A549 (cell line): ENCODE measurements around the gene RELN. TPM values are rescaled to one million over a fixed set of nuclear protein-coding genes. Genes with fewer than 3 reads are reported as not detected.

Experiments used
- ATAC-seq, 2 experiments: fragments of 200-7000 bp in 1 of 2; fragments of >200 bp in 1 of 2; cut with Nextera tagmentation in 1 of 2; cut with Tn5 transposase in 1 of 2; 3 replicates each; pipeline versions ENCODE4 v1.8.0 to v1.9.1; 2018 to 2020; ENCODE audit warnings: mild to moderate bottlenecking in 1 of 2, moderate library complexity in 1 of 2
- CTCF ChIA-PET: fragments of 300-600 bp; sonication (Branson Sonifier 250); formaldehyde crosslinking; extraction: SDS; loops from one replicate; lab custom pipeline; 2021; ENCODE audit warnings: antibody characterized with exemption, inconsistent platforms; lab: Yijun Ruan, JAX
- POLR2A ChIA-PET: fragments of 350-600 bp; formaldehyde crosslinking; extraction: SDS; loops from one replicate; lab custom pipeline; 2021; ENCODE audit warnings: antibody characterized with exemption, inconsistent platforms; lab: Yijun Ruan, JAX
- DNase-seq, 2 experiments: peaks; one replicate each; pipeline versions ENCODE4 v3.0.0 to v3.0.0-alpha.2; 2011 to 2016; ENCODE audit warnings: low read depth in 1 of 2, low spot score in 1 of 2
- FAIRE-seq: peaks from 2 replicates; lab custom pipeline; 2011; peaks lifted over from hg19 to GRCh38; lab: Jason Lieb, UNC
- H3K27ac ChIP-seq, 2 experiments: fragments of >200 bp; sonication (Bioruptor Twin); formaldehyde crosslinking; 3 replicates each; pipeline ENCODE4 v1.5.1; 2016 to 2017
- H3K4me1 ChIP-seq: fragments of >200 bp; sonication (Bioruptor Twin); formaldehyde crosslinking; 3 replicates; pipeline ENCODE4 v1.6.1; 2016
- H3K4me2 ChIP-seq: fragments of >200 bp; sonication (Bioruptor Twin); formaldehyde crosslinking; 3 replicates; pipeline ENCODE4 v1.6.1; 2016
- H3K4me3 ChIP-seq: fragments of >200 bp; sonication (Bioruptor Twin); formaldehyde crosslinking; 3 replicates; pipeline ENCODE4 v1.5.1; 2016
- H3K9me3 ChIP-seq: fragments of >200 bp; sonication (Bioruptor Twin); formaldehyde crosslinking; 3 replicates; pipeline ENCODE4 v1.6.1; 2016
- ATOH8 ChIP-seq: fragments of 250-450 bp; sonication (Bioruptor Pico); IDR thresholded peaks from 2 replicates; pipeline ENCODE4 v1.5.0; 2020; ENCODE audit warnings: low read depth, mild to moderate bottlenecking, moderate library complexity
- BCL3 ChIP-seq: fragments of >200 bp; sonication (Bioruptor Twin); formaldehyde crosslinking; IDR thresholded peaks from 3 replicates; pipeline ENCODE4 v1.6.1; 2016
- BHLHE40 ChIP-seq: IDR thresholded peaks from 2 replicates; pipeline ENCODE4 v1.6.1; 2012; ENCODE audit warnings: low read depth, low read length, inconsistent platforms
- CBX2 ChIP-seq: fragments of 200-600 bp; sonication (generic); IDR thresholded peaks from 2 replicates; pipeline ENCODE4 v1.6.1; 2016; ENCODE audit warnings: low read depth, mild to moderate bottlenecking, borderline replicate concordance
- CBX8 ChIP-seq: fragments of 200-600 bp; sonication (generic); IDR thresholded peaks from 2 replicates; pipeline ENCODE4 v1.6.1; 2016
- CHD4 ChIP-seq: fragments of 200-600 bp; sonication (generic); IDR thresholded peaks from 2 replicates; pipeline ENCODE4 v1.6.1; 2016; ENCODE audit warnings: antibody characterized with exemption, mild to moderate bottlenecking, borderline replicate concordance
- ELK1 ChIP-seq: fragments of 150-350 bp; IDR thresholded peaks from 2 replicates; pipeline ENCODE4 v1.6.1; 2014; ENCODE audit warnings: low read depth, mild to moderate bottlenecking, low read length
- ESRRA ChIP-seq: fragments of 150-350 bp; IDR thresholded peaks from 2 replicates; pipeline ENCODE4 v1.6.1; 2014; ENCODE audit warnings: mild to moderate bottlenecking, low read length, borderline replicate concordance
- FOSL2 ChIP-seq, 2 experiments: fragments of 450-650 bp in 1 of 2; fragments of >200 bp in 1 of 2; sonication (Bioruptor Twin) in 1 of 2; formaldehyde crosslinking; IDR thresholded peaks; 2 replicates each; pipeline versions ENCODE4 v1.5.0 to v1.6.1; 2016 to 2020; ENCODE audit warnings: mild to moderate bottlenecking in 1 of 2, moderate library complexity in 1 of 2
- FOXS1 ChIP-seq: fragments of 250-450 bp; sonication (Bioruptor Pico); IDR thresholded peaks from 2 replicates; pipeline ENCODE4 v1.5.0; 2020; ENCODE audit warnings: mild to moderate bottlenecking, moderate library complexity
- HDAC2 ChIP-seq: fragments of 200-600 bp; sonication (generic); IDR thresholded peaks from 2 replicates; pipeline ENCODE4 v1.6.1; 2016
- HOXB13 ChIP-seq: fragments of 250-450 bp; sonication (Bioruptor Pico); IDR thresholded peaks from 2 replicates; pipeline ENCODE4 v1.5.0; 2020; ENCODE audit warnings: low read depth, mild to moderate bottlenecking, moderate library complexity
- KDM1A ChIP-seq: fragments of 200-600 bp; sonication (generic); IDR thresholded peaks from 2 replicates; pipeline ENCODE4 v1.6.1; 2016; ENCODE audit warnings: low read depth, mild to moderate bottlenecking
- MYC ChIP-seq: IDR thresholded peaks from 2 replicates; pipeline ENCODE4 v1.6.1; 2012; ENCODE audit warnings: mild to moderate bottlenecking, inconsistent platforms, low read length, improper control_type of control experiment, borderline replicate concordance
- NPAS2 ChIP-seq: fragments of 250-450 bp; sonication (Bioruptor Pico); IDR thresholded peaks from 2 replicates; pipeline ENCODE4 v1.8.0; 2022; ENCODE audit warnings: mild to moderate bottlenecking, moderate library complexity, borderline replicate concordance
- PBX3 ChIP-seq: IDR thresholded peaks from 2 replicates; pipeline ENCODE4 v1.6.1; 2012
- RAD21 ChIP-seq, 2 experiments: fragments of >200 bp in 1 of 2; sonication (Bioruptor Twin) in 1 of 2; formaldehyde crosslinking in 1 of 2; IDR thresholded peaks in 1 of 2; conservative IDR thresholded peaks in 1 of 2; 2 replicates in 1 of 2; 3 replicates in 1 of 2; pipeline ENCODE4 v1.6.1; 2012 to 2018; ENCODE audit warnings: inconsistent platforms in 1 of 2
- RARB ChIP-seq: fragments of 250-450 bp; sonication (Bioruptor Pico); IDR thresholded peaks from 2 replicates; pipeline ENCODE4 v1.8.0; 2021; ENCODE audit warnings: mild to moderate bottlenecking, moderate library complexity
- RFX5 ChIP-seq: fragments of 450-650 bp; IDR thresholded peaks from 2 replicates; pipeline ENCODE4 v1.7.1; 2014; ENCODE audit warnings: antibody characterized with exemption, mild to moderate bottlenecking, moderate library complexity
- RNF2 ChIP-seq: fragments of 200-600 bp; sonication (generic); IDR thresholded peaks from 2 replicates; pipeline ENCODE4 v1.6.1; 2016; ENCODE audit warnings: low read depth, mild to moderate bottlenecking, antibody characterized with exemption, moderate library complexity, borderline replicate concordance
- USF2 ChIP-seq: fragments of 450-650 bp; IDR thresholded peaks from 2 replicates; pipeline ENCODE4 v1.6.1; 2014; ENCODE audit warnings: antibody characterized with exemption
- ZC3H11A ChIP-seq: fragments of 450-650 bp; IDR thresholded peaks from 2 replicates; pipeline ENCODE4 v1.6.1; 2014; ENCODE audit warnings: antibody characterized with exemption, mild to moderate bottlenecking
- ZFP36 ChIP-seq: fragments of 450-650 bp; IDR thresholded peaks from 2 replicates; pipeline ENCODE4 v1.6.1; 2014; ENCODE audit warnings: borderline replicate concordance; ENCODE audit not compliant: partially characterized antibody
- ZSCAN20 ChIP-seq: fragments of 250-450 bp; sonication (Bioruptor Pico); IDR thresholded peaks from 2 replicates; pipeline ENCODE4 v1.8.0; 2022; ENCODE audit warnings: mild to moderate bottlenecking, moderate library complexity
- WGBS: methylation state at CpG from one replicate; pipeline ENCODE4 v1.1.6; 2017; ENCODE audit errors: missing lambda C conversion rate; 5-methylcytosine and 5-hydroxymethylcytosine counted together
- polyA plus RNA-seq, 4 experiments: library from polyadenylated mRNA; depleted of rRNA in 3 of 4; stranded (reverse); fragments of >200 nt; fragmentation: RNase III in 1 of 4; extraction: RNeasy Plus Mini Kit Qiagen cat#74134 plus additional on column Dnase treatment in 1 of 4; gene quantifications; 2 replicates in 3 of 4; 3 replicates in 1 of 4; pipeline ENCODE4 v1.2.3, GENCODE V29; 2011 to 2017

The RELN gene
- polyA plus RNA-seq, 2 of the 4 experiments (the other 2 are of a cell fraction) = not detected

- H3K4me1 ChIP-seq = peaks cover 14% of the 10 kb centered on the region
- no peak overlapping the region for H3K4me2 ChIP-seq
- 57% methylated on average over 4 of the region's 4 CpGs for WGBS
- CTCF ChIA-PET = no interaction called here
- no peak overlapping the region for H3K27ac ChIP-seq
- no peak overlapping the region for H3K4me3 ChIP-seq
- ATAC-seq = no peak
- DNase-seq = no peak
- POLR2A ChIA-PET = no interaction called here
- H3K9me3 ChIP-seq = no peaks in the 10 kb centered on the region
- no peak for TF ChIP-seq FOSL2 (IDR thresholded peaks at IDR 0.05)
- TF ChIP-seq FOSL2 (CRISPR knock-in tag; IDR thresholded peaks at IDR 0.05) = no peak
- TF ChIP-seq RAD21 (conservative IDR thresholded peaks at IDR 0.05 in 1 of 2, IDR thresholded peaks at IDR 0.05 in 1 of 2) = no peak
- no peak for TF ChIP-seq BCL3
- TF ChIP-seq CBX8 = no peak
- TF ChIP-seq BHLHE40 = no peak
- no peak for TF ChIP-seq ZC3H11A
- TF ChIP-seq HOXB13 (CRISPR knock-in tag) = no peak
- no peak for TF ChIP-seq NPAS2 (CRISPR knock-in tag)
- no peak for TF ChIP-seq RNF2
- TF ChIP-seq, all 56 proteins: peak for 0
- FAIRE-seq = no peak
Observed at GRCh38 chr7:103658055-103659005, 331.1 kb downstream of the RELN start.

- no peak overlapping the region for H3K27ac ChIP-seq
- H3K4me2 ChIP-seq = no peak overlapping the region
- TF ChIP-seq ZSCAN20 = no peak
- no peak for TF ChIP-seq BCL3
- no peak for TF ChIP-seq KDM1A
- TF ChIP-seq RFX5 = no peak
- TF ChIP-seq ESRRA = no peak
- no peak for TF ChIP-seq MYC
- no peak for TF ChIP-seq ZC3H11A
- TF ChIP-seq USF2 = no peak
- TF ChIP-seq HDAC2 = no peak
- peaks cover 14% of the 10 kb centered on the region for H3K4me1 ChIP-seq
- ATAC-seq = no peak
- ChIA-PET CTCF (no interaction called here), POLR2A (no interaction called here)
- 42% methylated on average over 4 of the region's 4 CpGs for WGBS
- FAIRE-seq = no peak
- no peak overlapping the region for H3K4me3 ChIP-seq
- H3K9me3 ChIP-seq = no peaks in the 10 kb centered on the region
- DNase-seq = no peak
Observed at GRCh38 chr7:103657474-103657894, 332.0 kb downstream of the RELN start.

GRCh38 chr7:103656221-103656620, 333.2 kb downstream of the RELN start:
- Histone ChIP-seq H3K27ac (no peak overlapping the region), H3K4me2 (no peak overlapping the region), H3K4me1 (peaks cover 12% of the 10 kb centered on the region), H3K4me3 (no peak overlapping the region), H3K9me3 (no peaks in the 10 kb centered on the region)
- CTCF ChIA-PET = no interaction called here
- POLR2A ChIA-PET = no interaction called here
- no peak for FAIRE-seq
- no peak for ATAC-seq
- DNase-seq = no peak
- TF ChIP-seq BHLHE40 = no peak
- no peak for TF ChIP-seq ATOH8 (CRISPR knock-in tag)
- no peak for TF ChIP-seq ZSCAN20
- TF ChIP-seq RARB (CRISPR knock-in tag) = no peak
- TF ChIP-seq ZFP36 = no peak
- no peak for TF ChIP-seq ELK1
- no peak for TF ChIP-seq RFX5
- no peak for TF ChIP-seq MYC
- TF ChIP-seq CBX2 = no peak
- TF ChIP-seq PBX3 = no peak
- no peak for TF ChIP-seq ESRRA
- TF ChIP-seq KDM1A = no peak
- no peak for TF ChIP-seq FOXS1
- no peak for TF ChIP-seq CHD4
- TF ChIP-seq NPAS2 (CRISPR knock-in tag) = no peak
